GM12801 (cell line): ENCODE measurements around the gene LGALSL.

Experiments
- TF ChIP-seq, protein P1 (sequence below): IDR thresholded peaks from one replicate; pipeline ENCODE4 v1.5.1; 2011; ENCODE audit warnings: control low read depth; ENCODE audit not compliant: insufficient read length; ENCODE audit errors: extremely low read depth

LGALSL gene

DNA sequence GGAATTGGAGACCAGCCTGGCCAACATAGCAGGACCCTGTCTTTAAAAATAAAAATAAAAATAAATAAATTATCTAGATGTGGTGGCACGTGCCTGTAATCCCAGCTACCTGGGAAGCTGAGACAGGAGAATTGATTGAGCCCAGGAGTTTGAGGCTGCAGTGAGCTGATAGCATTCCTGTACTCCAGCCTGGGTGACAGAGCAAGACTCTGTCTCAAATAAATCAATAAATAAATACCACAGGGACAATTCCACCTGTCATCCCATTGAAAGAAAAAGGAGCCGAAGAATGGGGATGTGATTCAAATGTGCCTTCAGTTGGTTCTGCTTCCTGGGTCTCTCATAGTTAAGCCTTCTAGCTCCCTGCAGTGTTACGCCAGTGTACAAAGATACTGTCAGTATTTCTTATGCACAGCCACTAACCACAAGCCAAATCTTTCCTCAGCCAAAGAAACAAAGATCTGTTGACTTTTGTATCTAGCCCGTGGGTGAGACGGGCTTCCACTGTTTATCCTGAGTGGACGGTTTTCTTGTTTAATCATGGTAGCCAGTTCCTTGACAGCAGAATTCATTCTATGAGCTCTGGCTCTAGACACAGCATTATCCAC is 12.6 kb downstream of the LGALSL start:
- TF ChIP-seq, protein P1, sequence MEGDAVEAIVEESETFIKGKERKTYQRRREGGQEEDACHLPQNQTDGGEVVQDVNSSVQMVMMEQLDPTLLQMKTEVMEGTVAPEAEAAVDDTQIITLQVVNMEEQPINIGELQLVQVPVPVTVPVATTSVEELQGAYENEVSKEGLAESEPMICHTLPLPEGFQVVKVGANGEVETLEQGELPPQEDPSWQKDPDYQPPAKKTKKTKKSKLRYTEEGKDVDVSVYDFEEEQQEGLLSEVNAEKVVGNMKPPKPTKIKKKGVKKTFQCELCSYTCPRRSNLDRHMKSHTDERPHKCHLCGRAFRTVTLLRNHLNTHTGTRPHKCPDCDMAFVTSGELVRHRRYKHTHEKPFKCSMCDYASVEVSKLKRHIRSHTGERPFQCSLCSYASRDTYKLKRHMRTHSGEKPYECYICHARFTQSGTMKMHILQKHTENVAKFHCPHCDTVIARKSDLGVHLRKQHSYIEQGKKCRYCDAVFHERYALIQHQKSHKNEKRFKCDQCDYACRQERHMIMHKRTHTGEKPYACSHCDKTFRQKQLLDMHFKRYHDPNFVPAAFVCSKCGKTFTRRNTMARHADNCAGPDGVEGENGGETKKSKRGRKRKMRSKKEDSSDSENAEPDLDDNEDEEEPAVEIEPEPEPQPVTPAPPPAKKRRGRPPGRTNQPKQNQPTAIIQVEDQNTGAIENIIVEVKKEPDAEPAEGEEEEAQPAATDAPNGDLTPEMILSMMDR: no peak

DNA sequence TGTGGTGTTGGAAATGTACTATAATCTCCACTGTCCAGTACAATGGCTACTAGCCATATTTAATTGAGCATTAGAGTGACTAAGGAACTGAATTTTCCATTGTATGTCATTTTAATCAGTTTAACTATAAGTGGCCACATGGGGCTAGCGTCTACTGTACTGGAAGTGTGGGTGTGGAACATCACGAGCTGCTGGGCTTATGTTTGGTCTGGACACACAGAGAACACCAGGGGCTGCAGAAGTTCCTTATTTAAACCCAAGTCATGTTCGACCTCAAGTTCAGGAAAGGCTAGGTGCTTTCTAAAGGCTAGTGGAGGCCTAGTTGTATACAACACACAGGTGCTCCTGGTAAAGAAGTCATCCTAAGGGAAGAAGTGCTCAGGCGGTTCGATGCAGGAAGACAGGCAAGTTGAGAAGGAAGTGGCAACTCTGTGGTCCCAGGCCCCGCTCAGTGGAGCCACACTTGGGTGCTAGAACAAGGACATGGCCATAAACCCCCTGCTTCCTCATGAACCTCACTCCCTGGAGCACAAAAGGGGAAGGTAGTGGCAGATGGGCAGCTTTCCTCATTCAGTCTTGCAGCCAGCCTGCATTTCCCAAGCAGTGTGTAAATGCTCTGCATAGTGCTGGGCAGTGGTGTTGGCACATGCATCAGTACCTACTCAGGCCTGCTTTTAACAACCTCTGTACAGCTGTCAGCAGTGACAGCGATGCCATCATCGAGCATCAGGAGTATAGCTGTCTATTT is 13.3 kb downstream of the LGALSL start:
- TF ChIP-seq, protein P1: no peak

DNA sequence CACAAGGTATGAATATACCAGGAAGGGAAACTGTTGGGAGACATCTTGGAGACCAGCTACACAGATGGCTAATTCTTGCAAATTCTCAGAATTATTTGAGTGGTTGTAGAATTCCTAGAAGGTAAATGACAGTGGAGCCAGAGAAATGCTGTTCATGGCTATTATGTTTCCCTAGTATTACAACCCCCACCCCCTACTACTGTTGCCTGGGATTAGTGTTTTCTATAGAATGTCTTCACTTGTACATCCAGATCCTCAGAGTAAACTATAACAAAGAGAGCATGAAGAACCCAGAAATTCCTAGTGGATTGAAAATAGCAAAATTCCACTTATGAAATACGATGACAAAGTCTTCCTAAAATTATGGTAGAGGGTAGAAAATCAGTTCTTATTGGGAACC is 15.3 kb downstream of the LGALSL start:
- TF ChIP-seq, protein P1: no peak

DNA sequence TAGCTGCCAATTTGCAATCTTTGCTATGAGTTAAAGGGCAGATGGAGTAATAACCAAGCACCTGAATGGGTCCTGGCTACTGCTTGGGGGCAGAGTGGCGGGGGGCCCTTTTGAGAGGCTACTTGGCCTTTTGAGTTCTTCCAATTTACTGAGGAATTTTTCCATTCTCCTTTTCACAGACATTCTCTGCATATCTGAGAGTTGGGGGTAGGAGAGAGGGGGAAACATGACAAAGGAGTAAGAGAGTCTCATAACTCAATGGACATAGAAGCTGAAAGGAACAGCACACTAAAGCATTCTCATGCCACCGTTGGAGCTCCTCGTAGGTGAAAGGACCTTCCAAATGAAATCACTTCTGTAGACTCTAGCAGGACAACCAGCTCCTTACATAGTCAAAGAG is 16.1 kb downstream of the LGALSL start:
- TF ChIP-seq, protein P1: no peak

DNA sequence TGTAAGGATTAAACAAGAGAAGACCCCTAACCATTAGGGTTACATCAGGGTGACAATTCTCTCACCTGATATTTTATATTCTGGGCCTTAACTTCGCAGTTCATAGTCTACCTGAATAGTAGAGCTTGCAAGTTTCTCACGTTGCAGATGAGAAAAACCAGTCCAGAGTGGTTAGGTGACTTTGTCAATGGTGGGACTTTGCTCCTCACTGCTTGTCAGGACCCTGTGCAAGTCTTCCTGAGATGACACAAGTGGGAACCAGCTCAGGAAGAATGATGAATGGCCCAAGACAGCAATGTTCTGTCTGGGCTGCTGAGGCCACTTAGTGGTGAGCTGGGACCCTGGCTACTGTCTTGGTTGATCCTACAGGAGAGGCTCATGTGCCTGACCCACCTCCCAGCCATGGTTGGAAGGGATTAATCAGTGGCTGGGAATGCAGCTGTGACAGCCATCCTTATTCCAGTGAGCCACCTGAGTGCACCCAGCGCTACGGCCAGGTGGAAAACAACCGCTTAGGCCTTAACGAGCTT is 16.9 kb downstream of the LGALSL start:
- TF ChIP-seq, protein P1: no peak

DNA sequence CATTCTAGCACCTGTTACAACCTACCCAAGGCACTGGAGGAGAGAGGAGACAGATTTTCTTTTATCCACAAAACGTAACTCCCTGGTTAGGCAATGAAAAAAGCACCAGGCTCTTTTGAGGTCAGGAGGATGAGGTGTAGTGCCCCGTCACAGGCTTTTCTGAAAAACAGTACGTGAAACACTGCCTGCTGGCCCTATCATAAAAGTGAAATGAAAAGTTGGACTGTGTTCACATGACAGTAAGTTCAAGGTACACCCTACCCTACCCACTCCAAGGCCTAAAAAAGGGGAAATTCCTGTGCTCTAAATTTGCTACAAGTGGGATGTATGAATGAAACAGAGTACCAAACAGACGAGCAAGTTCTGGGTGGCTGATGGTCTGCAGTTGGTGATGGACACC is 17.6 kb downstream of the LGALSL start:
- TF ChIP-seq, protein P1: no peak

DNA sequence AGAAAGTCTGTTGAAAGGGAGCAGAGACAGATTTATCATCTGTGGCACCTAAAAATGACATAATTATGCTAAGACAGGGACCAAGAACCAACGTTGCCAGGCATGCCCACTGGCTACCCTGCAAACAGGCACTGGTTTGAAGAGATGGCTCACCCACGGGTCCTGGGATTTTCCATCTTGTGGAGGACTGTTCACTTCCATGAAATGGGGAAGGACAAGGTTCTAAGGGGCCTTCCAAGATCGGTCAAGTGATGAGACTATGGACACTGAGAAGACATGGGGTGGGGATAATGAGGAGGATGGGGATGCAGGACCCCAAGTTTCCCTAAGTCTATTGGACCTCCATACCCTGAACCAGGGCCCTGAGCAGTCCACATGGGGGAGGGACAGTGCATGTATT is 18.9 kb downstream of the LGALSL start:
- TF ChIP-seq, protein P1: no peak
